ENCODE results near the gene LRRC36.

The LRRC36 gene

GRCh38 chr16:67296420-67296819 lies 30.2 kb upstream of the LRRC36 start:
- peak; percentile 80 for DNase-seq (ENCODE audit: low read depth)
- no peak overlapping the region for H3K4me3 ChIP-seq (ENCODE audit: control insufficient read depth, low read depth, low read length)
- no peak for TF ChIP-seq CTCF (conservative IDR thresholded peaks at IDR 0.05; ENCODE audit: control insufficient read depth, insufficient read depth, low read depth, low read length)

GRCh38 chr16:67298277-67298676 lies 28.3 kb upstream of the LRRC36 start:
- no peak for DNase-seq (ENCODE audit: low read depth)
- no peak overlapping the region for H3K4me3 ChIP-seq (ENCODE audit: control insufficient read depth, low read depth, low read length)
- no peak for TF ChIP-seq CTCF (conservative IDR thresholded peaks at IDR 0.05; ENCODE audit: control insufficient read depth, insufficient read depth, low read depth, low read length)

- no peak for DNase-seq (ENCODE audit: low read depth)
- TF ChIP-seq CTCF (conservative IDR thresholded peaks at IDR 0.05; ENCODE audit: control insufficient read depth, insufficient read depth, low read depth, low read length): no peak
- H3K4me3 ChIP-seq (ENCODE audit: control insufficient read depth, low read depth, low read length): no peak overlapping the region
Measured at GRCh38 chr16:67299269-67299668, 27.3 kb upstream of the LRRC36 start.

GRCh38 chr16:67301080-67301782 lies 25.4 kb upstream of the LRRC36 start:
- DNase-seq (ENCODE audit: low read depth): no peak
- TF ChIP-seq CTCF (conservative IDR thresholded peaks at IDR 0.05; ENCODE audit: control insufficient read depth, insufficient read depth, low read depth, low read length): no peak
- no peak overlapping the region for H3K4me3 ChIP-seq (ENCODE audit: control insufficient read depth, low read depth, low read length)

GRCh38 chr16:67302076-67302475 lies 24.5 kb upstream of the LRRC36 start:
- TF ChIP-seq CTCF (conservative IDR thresholded peaks at IDR 0.05; ENCODE audit: control insufficient read depth, insufficient read depth, low read depth, low read length): no peak

GRCh38 chr16:67302970-67303369 lies 23.6 kb upstream of the LRRC36 start:
- no peak overlapping the region for H3K4me3 ChIP-seq (ENCODE audit: control insufficient read depth, low read depth, low read length)
- DNase-seq (ENCODE audit: low read depth): no peak
- TF ChIP-seq CTCF (conservative IDR thresholded peaks at IDR 0.05; ENCODE audit: control insufficient read depth, insufficient read depth, low read depth, low read length): no peak

More at GRCh38 chr16:67302076-67302475, 24.5 kb upstream of the LRRC36 start:
- DNase-seq (ENCODE audit: low read depth): no peak
- H3K4me3 ChIP-seq (ENCODE audit: control insufficient read depth, low read depth, low read length): no peak overlapping the region
